ENCODE data around the gene FKBP2.

The FKBP2 gene

GRCh38 chr11:64255135-64256128 lies 14.5 kb downstream of the FKBP2 start:
- no peak for TF ChIP-seq CTCF (IDR thresholded peaks at IDR 0.05; ENCODE audit: low read depth, low read length)
- H3K4me3 ChIP-seq (ENCODE audit: low read depth, low read length): no peak overlapping the region

- no peak overlapping the region for H3K4me3 ChIP-seq (ENCODE audit: low read depth, low read length)
- no peak for TF ChIP-seq CTCF (IDR thresholded peaks at IDR 0.05; ENCODE audit: low read depth, low read length)
These were observed 15.4 kb downstream of the FKBP2 start for GRCh38 chr11:64256300-64256699.

- no peak overlapping the region for H3K4me3 ChIP-seq (ENCODE audit: low read depth, low read length)
- no peak for TF ChIP-seq CTCF (IDR thresholded peaks at IDR 0.05; ENCODE audit: low read depth, low read length)
These were observed 17.5 kb downstream of the FKBP2 start for GRCh38 chr11:64258356-64258755.

- TF ChIP-seq CTCF (IDR thresholded peaks at IDR 0.05; ENCODE audit: low read depth, low read length): no peak
- H3K4me3 ChIP-seq (ENCODE audit: low read depth, low read length): no peak overlapping the region
These were observed 18.1 kb downstream of the FKBP2 start for GRCh38 chr11:64258946-64259532.

GRCh38 chr11:64259533-64260067 lies 18.7 kb downstream of the FKBP2 start:
- H3K4me3 ChIP-seq (ENCODE audit: low read depth, low read length): no peak overlapping the region
- TF ChIP-seq CTCF (IDR thresholded peaks at IDR 0.05; ENCODE audit: low read depth, low read length): no peak

GRCh38 chr11:64260147-64260708 lies 19.3 kb downstream of the FKBP2 start:
- no peak for TF ChIP-seq CTCF (IDR thresholded peaks at IDR 0.05; ENCODE audit: low read depth, low read length)
- no peak overlapping the region for H3K4me3 ChIP-seq (ENCODE audit: low read depth, low read length)

All from WI38 (cell line).